ENCODE data around the gene PDCD4.

DNA sequence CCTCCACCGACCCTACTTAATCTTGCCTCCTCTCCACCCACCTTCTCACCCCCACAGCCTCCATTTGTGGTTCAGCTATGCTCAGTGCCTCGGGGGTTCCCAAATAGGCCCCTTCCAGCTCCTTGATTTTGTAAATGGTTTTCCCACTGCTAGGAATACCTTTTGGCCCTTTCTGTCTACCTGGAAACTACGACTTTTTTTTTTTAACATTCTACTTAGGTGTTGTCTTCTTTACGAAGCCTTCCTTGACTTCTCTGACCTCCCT lies 27.2 kb upstream of the PDCD4 start:
- TF ChIP-seq, protein P1, sequence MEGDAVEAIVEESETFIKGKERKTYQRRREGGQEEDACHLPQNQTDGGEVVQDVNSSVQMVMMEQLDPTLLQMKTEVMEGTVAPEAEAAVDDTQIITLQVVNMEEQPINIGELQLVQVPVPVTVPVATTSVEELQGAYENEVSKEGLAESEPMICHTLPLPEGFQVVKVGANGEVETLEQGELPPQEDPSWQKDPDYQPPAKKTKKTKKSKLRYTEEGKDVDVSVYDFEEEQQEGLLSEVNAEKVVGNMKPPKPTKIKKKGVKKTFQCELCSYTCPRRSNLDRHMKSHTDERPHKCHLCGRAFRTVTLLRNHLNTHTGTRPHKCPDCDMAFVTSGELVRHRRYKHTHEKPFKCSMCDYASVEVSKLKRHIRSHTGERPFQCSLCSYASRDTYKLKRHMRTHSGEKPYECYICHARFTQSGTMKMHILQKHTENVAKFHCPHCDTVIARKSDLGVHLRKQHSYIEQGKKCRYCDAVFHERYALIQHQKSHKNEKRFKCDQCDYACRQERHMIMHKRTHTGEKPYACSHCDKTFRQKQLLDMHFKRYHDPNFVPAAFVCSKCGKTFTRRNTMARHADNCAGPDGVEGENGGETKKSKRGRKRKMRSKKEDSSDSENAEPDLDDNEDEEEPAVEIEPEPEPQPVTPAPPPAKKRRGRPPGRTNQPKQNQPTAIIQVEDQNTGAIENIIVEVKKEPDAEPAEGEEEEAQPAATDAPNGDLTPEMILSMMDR (IDR thresholded peaks at IDR 0.05) = no peak
- no peak for TF ChIP-seq POLR2A (IDR thresholded peaks at IDR 0.05)
